HG03457 (cell line): ENCODE measurements around the gene HEMGN.

Source experiments
- ATAC-seq: cut with Tn5 transposase; IDR thresholded peaks from one replicate; pipeline ENCODE4 v1.9.1; 2021; ENCODE audit warnings: moderate number of reproducible peaks; ENCODE audit not compliant: unreplicated experiment

HEMGN gene

DNA sequence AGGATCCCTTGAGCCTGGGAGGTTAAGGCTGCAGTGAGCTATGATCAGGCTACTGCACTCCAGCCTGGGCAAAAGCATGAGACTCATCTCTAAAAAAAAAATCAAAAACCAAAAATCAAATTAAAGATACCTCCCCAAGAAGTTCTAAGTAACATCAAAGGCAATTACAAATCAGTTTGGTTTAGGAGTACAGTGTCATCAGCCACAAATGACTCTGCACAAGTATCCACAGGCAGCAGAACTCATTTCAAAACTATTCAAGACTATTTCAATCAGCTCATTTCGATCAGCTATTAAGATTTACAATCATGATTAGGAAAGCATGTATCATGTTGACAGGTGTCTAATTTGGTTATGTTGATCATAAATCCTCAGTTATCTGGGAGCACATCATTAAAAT lies 34.8 kb downstream of the HEMGN start:
- ATAC-seq = no peak

DNA sequence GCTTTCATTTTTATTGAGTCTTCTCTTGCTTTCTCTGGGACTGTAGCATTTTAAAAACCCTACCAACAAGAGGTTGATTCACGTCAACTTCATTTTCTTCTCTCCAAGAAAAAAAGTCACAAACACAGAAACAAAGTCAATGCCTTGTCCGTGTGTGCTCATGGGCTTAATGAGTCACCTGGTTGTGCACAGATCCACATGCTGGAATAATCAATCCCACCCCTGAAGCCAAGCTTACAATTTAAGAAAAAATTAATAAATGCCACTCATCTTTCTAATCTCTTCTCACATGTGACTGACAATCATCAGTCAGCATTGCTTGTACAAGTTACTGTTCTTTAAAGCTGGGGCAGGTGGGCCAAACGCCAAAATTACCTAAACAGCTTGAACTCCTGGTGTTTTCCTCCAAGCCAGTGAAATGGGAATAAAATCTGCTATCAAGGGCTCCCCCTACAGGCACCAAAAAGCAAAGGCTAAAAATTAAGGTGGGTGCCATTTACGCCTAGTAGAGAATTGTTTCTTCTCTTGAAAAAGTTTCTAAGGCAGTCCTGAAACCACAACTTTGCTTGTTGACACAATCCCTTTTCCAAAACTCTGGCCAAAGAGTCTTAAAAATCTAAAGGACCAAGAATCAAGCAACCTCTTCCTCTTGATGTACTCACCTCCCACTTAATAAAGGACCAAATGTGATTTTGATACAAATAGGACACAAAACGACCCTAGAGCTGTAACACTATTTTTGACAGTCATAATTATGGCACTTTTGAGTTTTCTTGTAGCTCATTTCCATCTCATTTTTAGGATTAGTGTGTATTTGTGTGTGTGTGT lies 37.0 kb downstream of the HEMGN start:
- ATAC-seq = no peak

DNA sequence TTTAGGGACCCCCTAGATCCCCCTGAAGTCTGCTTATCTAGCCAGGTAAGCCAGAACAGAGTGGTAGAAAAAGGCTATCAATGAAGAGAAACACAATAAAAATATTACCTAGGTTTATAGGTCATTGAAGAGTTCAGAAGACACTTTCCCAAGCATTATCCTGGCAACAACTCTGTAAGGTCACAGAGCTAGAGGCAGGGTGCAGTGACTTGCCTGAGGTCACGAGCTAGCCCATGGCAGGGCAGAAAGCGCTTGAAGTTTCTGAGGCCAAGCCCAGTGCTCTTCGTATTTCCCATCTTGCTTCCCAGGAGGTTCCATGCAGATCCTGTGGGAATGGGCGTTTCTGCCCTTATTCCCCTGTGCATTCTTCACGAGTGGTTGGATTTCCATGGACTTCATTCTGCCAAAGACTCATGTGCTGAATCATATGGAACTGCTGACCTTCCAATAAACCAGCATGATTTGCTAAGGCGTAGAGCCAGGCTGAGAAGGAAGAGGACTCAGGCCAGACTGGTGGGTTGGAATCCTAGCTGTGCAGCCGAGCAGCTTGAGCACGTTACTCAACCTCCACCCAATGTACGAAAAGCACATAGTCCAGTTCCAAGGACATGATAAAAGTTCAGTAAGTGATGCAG lies 37.8 kb downstream of the HEMGN start:
- no peak for ATAC-seq

DNA sequence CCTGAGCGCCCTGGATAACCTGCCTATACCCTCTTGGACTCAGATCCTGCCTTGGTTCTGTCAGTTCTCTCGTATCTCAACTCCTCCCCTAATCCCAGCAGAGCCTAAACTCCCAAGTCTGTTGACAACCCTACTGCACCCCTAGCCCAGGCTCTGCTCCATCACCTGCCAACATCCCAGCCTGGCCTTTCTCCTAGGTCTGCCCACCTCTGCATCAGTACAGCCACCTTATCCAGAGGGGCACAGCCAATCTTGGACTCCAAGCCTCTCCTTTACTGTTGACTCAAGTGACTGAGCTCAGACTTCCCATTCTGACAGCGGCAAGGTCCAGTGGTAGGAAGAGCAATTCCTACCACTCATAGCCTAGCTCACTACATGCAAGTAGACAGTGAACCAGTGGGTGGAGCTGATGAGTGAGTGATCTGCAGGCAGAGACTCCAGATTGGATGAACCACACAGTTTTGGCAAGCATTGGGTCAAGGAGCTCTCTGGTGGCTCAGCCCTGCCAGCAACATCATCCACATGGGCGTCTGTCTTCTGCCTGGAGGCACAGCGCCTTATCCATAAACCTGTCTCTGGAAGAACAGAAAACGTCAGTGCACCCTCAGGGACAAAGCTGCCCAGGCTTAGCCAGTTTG lies 42.2 kb downstream of the HEMGN start:
- no peak for ATAC-seq

DNA sequence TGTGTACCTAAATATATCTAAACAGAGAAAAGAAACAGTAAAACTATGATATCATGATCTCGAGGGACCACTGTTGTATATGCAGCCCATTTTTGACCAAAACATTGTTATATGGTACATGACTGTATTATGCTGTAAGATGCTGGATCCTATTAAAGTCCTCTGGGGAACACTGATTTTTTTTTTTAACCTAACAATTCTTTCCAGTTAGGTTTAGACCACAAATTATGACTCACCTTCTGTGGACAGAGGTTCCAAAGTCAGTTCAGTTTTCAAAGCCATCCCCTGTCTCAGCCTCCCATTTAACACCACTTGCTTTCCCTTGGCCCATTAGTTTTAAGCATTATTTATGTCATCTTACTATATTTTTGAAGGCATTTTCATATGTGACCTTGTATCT lies 42.8 kb downstream of the HEMGN start:
- ATAC-seq = no peak

DNA sequence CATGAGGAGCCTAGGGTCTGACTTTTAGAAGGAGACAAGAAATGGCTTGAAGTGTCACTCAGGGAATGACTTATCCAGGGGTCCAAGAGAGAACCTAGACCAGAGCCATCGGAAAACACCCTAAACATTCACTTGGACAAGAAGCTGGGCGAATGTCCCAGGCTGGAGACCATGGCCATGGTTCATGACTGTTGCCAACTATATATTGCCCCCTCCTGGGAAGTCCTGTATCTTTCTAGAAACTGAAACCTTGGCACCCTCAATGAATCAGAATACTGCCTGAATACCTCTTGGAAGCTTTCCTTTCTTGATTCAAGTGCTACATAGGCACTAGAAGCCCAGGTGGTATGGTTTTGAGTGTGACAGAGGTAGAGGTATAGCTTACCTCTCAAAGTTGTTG lies 45.6 kb downstream of the HEMGN start:
- no peak for ATAC-seq

DNA sequence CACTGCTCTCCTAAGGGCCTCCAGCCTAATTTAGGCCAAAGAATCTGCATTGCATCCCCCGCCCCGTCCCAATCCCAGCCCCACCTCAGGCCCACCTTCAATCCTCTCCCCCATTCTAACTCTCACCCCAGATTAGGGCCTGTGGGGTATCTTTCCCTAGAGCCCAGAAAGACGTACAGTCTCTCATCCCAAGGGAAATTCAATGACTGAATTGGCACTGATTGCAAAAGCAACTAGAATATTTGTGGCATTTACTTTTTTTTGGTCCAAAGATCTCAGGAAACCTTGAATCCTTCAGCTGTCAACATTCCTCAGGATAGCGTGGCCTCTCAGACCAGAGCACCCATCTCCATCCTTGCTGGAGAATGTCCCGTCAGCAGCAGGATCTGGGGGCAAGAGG lies 46.2 kb downstream of the HEMGN start:
- no peak for ATAC-seq

DNA sequence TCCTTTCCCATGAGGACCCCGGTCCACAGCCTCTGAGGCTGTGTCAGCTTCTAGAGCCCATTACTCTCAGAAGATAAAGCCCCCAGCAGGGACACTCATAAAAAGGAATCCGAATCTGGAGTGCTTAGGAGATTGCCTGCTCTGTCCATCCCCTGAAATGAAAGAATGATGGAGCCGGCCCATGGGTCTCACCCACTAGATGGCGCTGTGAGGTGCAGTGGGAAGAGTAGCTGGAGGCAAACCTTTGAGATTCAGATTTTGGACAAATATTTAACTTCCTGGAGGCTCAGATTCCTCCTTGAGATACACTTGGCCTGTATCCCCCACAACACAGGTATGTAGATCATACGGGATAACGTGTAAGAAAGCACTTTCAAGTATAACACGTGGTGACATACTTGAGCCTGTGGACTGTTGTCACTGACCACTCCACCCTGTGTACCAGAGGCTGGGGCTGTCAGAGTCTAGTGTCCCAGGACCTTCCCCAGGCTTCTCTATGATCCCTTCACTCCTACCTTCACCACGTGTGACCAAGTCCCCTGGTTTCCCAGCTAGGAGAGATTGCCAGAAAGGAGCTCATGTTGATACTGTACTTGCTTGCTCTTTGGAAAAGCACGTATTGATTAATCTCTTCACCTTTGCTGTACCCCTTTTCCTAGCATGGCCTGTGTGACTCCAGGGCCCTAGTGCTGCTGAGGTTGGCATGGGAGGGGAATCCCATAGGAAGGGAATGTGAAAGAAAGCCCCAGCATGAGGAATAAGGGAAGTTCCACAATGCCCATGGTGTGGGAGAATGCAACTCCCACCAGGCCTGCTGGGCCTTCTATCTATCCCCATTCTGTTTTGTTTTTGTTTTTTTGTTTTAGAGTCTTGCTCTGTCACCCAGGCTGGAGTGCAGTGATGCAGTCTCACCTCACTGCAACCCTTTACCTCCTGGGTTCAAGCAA lies 47.8 kb downstream of the HEMGN start:
- no peak for ATAC-seq

DNA sequence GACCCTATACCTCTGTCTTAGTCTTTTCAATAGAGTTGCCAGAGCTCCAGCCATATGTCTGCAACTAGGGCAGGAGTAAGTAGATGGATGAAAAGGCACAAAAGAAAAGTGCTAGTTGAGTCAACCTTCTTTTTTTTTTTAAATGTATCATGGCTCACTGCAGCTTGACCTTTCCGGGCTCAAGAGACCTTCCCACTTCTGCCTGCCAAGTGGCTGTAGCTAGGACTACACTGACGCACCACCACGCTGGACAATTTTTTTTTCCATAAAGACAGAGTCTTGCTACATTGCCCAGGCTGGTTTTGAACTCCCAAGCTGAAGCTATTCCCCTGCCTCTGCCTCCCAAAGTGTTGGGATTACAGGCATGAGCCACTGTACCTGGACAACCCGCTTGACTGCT lies 57.6 kb downstream of the HEMGN start:
- no peak for ATAC-seq
